GM23248 (cell line): ENCODE results near the gene SLF2.

Source experiments
- EZH2 ChIP-seq: fragments of 200-600 bp; sonication (generic); IDR thresholded peaks from 2 replicates; pipeline ENCODE4 v1.6.1; 2018; ENCODE audit warnings: antibody characterized with exemption, mild to moderate bottlenecking; ENCODE audit not compliant: insufficient read depth, poor library complexity, severe bottlenecking
- EZH2phosphoT487 ChIP-seq: fragments of 200-600 bp; sonication (generic); IDR thresholded peaks from 2 replicates; pipeline ENCODE4 v1.6.1; 2018; ENCODE audit warnings: antibody characterized with exemption, moderate library complexity, mild to moderate bottlenecking, low read depth; ENCODE audit not compliant: insufficient read depth

DNA sequence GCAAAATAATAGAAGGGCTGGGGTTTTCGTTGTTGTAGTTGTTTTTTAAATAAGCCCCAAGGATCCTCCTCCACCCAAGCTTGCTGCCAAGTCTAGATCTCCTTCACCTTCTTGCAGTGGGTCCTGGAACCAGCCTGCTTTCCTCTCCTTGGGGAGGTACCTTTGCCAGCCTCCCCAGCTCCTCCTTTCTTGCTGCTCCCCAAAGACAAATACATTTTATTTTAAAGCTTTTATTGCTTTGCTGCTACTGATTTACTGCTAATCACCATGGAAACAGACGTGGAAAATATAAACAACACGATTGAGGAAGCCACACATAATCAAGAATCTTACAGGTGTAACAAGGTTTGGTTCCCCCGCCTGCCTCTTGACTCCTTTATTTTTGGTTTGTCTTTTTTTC, 17.4 kb upstream of the SLF2 start:
- TF ChIP-seq EZH2, result no peak
- TF ChIP-seq EZH2phosphoT487, result no peak
